ENCODE results near the gene PEPD. TPM values are rescaled to one million over a fixed set of nuclear protein-coding genes. Genes with fewer than 3 reads are reported as not detected.

PEPD gene
- total and polyA plus RNA-seq, 2 experiments from 2014 or later: 141 to 175 TPM

DNA sequence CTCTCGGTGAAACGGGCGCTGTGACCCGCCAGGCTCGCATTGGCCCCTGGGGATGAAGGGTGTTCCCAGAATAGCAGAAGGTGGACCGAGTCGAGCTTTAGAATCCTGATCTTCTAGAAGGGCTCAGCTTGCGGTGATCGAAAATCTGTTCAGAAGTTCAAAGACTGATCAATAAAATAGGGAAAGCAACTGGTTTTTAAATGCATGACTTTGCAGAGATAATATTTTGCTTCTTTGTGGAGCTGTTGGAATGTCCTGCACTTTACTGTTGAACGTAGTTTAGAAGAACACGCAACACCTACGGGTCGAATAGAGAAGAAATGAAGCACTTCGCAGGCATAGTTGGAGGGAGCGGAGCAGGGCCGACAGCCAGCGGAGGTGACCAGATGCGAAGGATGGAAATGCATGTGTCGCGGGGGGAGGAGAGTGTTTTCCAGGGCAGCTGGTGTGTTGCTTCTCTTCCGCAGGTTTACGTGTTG is 147.3 kb downstream of the PEPD start:
- peaks cover 42% of the 10 kb centered on the region for H3K4me1 ChIP-seq (ENCODE audit: insufficient read depth)
- H4K20me1 ChIP-seq (ENCODE audit: insufficient read depth, poor library complexity, severe bottlenecking): peaks cover 48% of the 10 kb centered on the region
- TF ChIP-seq EZH2phosphoT487 (IDR thresholded peaks at IDR 0.05; ENCODE audit: low read depth, severe bottlenecking, unreplicated experiment): no peak
- TF ChIP-seq, protein P1, sequence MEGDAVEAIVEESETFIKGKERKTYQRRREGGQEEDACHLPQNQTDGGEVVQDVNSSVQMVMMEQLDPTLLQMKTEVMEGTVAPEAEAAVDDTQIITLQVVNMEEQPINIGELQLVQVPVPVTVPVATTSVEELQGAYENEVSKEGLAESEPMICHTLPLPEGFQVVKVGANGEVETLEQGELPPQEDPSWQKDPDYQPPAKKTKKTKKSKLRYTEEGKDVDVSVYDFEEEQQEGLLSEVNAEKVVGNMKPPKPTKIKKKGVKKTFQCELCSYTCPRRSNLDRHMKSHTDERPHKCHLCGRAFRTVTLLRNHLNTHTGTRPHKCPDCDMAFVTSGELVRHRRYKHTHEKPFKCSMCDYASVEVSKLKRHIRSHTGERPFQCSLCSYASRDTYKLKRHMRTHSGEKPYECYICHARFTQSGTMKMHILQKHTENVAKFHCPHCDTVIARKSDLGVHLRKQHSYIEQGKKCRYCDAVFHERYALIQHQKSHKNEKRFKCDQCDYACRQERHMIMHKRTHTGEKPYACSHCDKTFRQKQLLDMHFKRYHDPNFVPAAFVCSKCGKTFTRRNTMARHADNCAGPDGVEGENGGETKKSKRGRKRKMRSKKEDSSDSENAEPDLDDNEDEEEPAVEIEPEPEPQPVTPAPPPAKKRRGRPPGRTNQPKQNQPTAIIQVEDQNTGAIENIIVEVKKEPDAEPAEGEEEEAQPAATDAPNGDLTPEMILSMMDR (IDR thresholded peaks at IDR 0.05; ENCODE audit: poor library complexity): peak; percentile 13
- peak overlapping the region; percentile 99 for H3K27ac ChIP-seq
- no peak overlapping the region for H2AFZ ChIP-seq
- no peaks in the 10 kb centered on the region for H3K27me3 ChIP-seq
- H3K4me2 ChIP-seq: peak overlapping the region; percentile 86
- no peaks in the 10 kb centered on the region for H3K36me3 ChIP-seq (replicated peaks; ENCODE audit: insufficient read depth, low read depth)
- 2% methylated on average over 22 of the region's 22 CpGs for WGBS (ENCODE audit: low lambda C conversion rate, missing lambda C conversion rate)
- no peaks in the 10 kb centered on the region for H3K9me3 ChIP-seq (ENCODE audit: low read depth)
- no peak for DNase-seq (ENCODE audit: low spot score)
- H3K79me2 ChIP-seq: peaks cover 52% of the 10 kb centered on the region
- no peaks in the 10 kb centered on the region for H3K9me2 ChIP-seq (replicated peaks; ENCODE audit: insufficient read depth)
- H3K4me3 ChIP-seq: peak overlapping the region; percentile 90

DNA sequence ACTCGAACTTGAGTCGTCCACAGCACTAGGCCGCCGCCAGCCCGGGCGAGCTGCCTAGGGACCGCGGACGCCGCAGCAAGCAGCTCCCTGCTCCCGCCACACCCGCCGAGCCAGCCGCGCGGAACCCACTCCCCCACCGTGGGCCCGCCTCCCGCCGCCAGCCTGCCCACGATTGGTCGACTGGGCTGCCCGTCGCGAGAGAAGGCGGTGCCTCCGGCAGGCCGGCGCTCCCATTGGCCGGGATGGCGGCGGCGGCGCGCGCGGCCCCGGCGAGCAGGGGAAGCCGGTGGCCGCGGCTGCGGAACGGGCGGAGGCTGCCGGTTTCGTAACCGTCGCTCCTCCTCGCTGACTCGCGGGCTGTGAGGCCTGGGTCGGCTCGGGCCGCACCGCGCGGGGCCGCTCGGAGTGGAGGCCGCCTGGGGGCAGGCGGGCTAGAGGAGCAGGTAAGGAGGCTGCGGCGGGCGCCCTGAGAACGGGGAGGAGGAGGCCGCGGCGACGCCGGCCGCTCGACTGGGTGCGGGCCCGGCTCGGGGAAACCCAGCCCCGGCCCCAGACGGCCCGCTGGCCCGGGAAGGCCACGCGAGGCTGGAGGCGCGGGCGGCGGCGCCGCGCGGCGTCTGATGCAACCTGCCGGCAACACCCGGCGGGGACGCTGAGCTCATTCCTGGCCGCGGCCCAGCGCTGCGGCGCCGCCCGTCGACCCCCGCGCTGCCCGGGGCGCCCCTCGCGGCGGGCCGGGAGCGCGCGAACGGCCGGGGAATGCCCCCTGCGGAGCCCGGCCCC is 147.9 kb downstream of the PEPD start, which contains the start of gene CEBPG:
TSS of gene CEBPG (plus strand) at position 257 of the 783 bp plus-strand sequence. CDS start 5,531 bp downstream, outside the sequence.
- Histone ChIP-seq H3K4me3 (peak within 1 kb of the TSS; percentile 90), H3K4me2 (peak within 1 kb of the TSS; percentile 88), H3K36me3 (replicated peaks; ENCODE audit: insufficient read depth, low read depth) (no peaks in the 10 kb centered on the region), H3K9me3 (ENCODE audit: low read depth) (no peaks in the 10 kb centered on the region), H3K79me2 (peaks cover 46% of the 10 kb centered on the region), H3K27me3 (no peaks in the 10 kb centered on the region), H3K27ac (peak within 1 kb of the TSS; percentile 99), H2AFZ (peak within 1 kb of the TSS; percentile 94), H3K9me2 (replicated peaks; ENCODE audit: insufficient read depth) (no peaks in the 10 kb centered on the region), H4K20me1 (ENCODE audit: insufficient read depth, poor library complexity, severe bottlenecking) (peaks cover 42% of the 10 kb centered on the region), H3K4me1 (ENCODE audit: insufficient read depth) (peaks cover 42% of the 10 kb centered on the region)
- DNase-seq (ENCODE audit: low spot score): peak; percentile 96
- WGBS (ENCODE audit: low lambda C conversion rate, missing lambda C conversion rate): 2% methylated on average over 69 of the region's 118 CpGs
- TF ChIP-seq EZH2phosphoT487 (IDR thresholded peaks at IDR 0.05; ENCODE audit: low read depth, severe bottlenecking, unreplicated experiment) (no peak), EZH2 (IDR thresholded peaks at IDR 0.05; ENCODE audit: borderline replicate concordance) (no peak)
- TF ChIP-seq, protein P1 (IDR thresholded peaks at IDR 0.05; ENCODE audit: poor library complexity): no peak

DNA sequence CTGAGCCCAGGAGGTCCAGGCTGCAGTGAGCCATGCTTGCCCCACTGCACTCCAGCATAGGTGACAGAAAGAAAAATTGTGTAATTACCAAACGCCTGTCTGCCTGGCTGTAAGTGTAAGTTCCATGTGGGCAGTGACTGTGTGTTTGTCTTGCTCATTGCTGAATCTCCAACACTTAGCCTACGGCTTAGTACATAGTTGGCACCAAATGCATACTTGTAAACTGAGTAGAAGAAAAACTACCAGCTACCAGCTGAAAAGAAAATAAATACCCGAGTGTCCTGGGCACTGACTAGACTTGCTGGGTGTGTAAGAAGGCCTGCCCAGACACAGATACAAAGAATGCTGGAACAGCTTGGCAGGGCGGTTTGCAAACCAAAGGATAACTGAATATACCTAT is 150.8 kb downstream of the PEPD start:
- H3K27me3 ChIP-seq: no peaks in the 10 kb centered on the region
- no peaks in the 10 kb centered on the region for H3K36me3 ChIP-seq (replicated peaks; ENCODE audit: insufficient read depth, low read depth)
- H4K20me1 ChIP-seq (ENCODE audit: insufficient read depth, poor library complexity, severe bottlenecking): peaks cover 13% of the 10 kb centered on the region
- H3K4me3 ChIP-seq: no peak overlapping the region
- peaks cover 17% of the 10 kb centered on the region for H3K79me2 ChIP-seq
- H3K27ac ChIP-seq: no peak overlapping the region
- H3K4me2 ChIP-seq: no peak overlapping the region
- H2AFZ ChIP-seq: no peak overlapping the region
- no peaks in the 10 kb centered on the region for H3K9me2 ChIP-seq (replicated peaks; ENCODE audit: insufficient read depth)
- H3K9me3 ChIP-seq (ENCODE audit: low read depth): no peaks in the 10 kb centered on the region
- WGBS (ENCODE audit: low lambda C conversion rate, missing lambda C conversion rate): 91% methylated on average over 4 of the region's 4 CpGs
- peaks cover 36% of the 10 kb centered on the region for H3K4me1 ChIP-seq (ENCODE audit: insufficient read depth)
- DNase-seq (ENCODE audit: low spot score): no peak
- no peak for TF ChIP-seq EZH2phosphoT487 (IDR thresholded peaks at IDR 0.05; ENCODE audit: low read depth, severe bottlenecking, unreplicated experiment)
- TF ChIP-seq EZH2 (IDR thresholded peaks at IDR 0.05; ENCODE audit: borderline replicate concordance): no peak
- TF ChIP-seq, protein P1 (IDR thresholded peaks at IDR 0.05; ENCODE audit: poor library complexity): no peak

All from hepatocyte (in vitro differentiated cells).